Measurements from ENCODE around the gene ST3GAL5. TPM values are rescaled to one million over a fixed set of nuclear protein-coding genes. Genes with fewer than 3 reads are reported as not detected.

Gene ST3GAL5
- total and polyA plus RNA-seq, 2 donors (not counting 1 experiment from before 2014, with no cell fraction given): 42.6 to 94.3 TPM

- Histone ChIP-seq H3K36me3 (replicated peaks in 1 of 2; ENCODE audit: control extremely low read depth in 1 of 2, control insufficient read depth in 1 of 2, extremely low read depth in 1 of 2, insufficient read depth in 2 of 2, low read length in 1 of 2) (peaks cover 12 to 48% of the 10 kb centered on the region in 2 experiments), H3K9ac (ENCODE audit: low read length) (peak overlapping the region; percentile 32), H3K4me3 (ENCODE audit: control extremely low read depth in 1 of 5, extremely low read depth in 1 of 5, insufficient read depth in 1 of 5, low read depth in 2 of 5, low read length in 4 of 5) (peak overlapping the region in 1 of 5 experiments; percentile 17), H3K9me3 (ENCODE audit: control extremely low read depth in 1 of 3, control insufficient read depth in 2 of 3, insufficient read depth in 1 of 3, low read length in 2 of 3) (no peaks in the 10 kb centered on the region), H3K27ac (ENCODE audit: low read length in 2 of 2) (peak overlapping the region; percentile 78 to 92), H4K20me1 (ENCODE audit: control insufficient read depth, insufficient read depth, low read length, poor library complexity, severe bottlenecking) (no peaks in the 10 kb centered on the region), H3K4me1 (ENCODE audit: control insufficient read depth in 2 of 2, insufficient read depth in 2 of 2, low read length in 2 of 2) (peaks cover 33 to 37% of the 10 kb centered on the region in 2 donors), H3K27me3 (replicated peaks in 1 of 4; ENCODE audit: control extremely low read depth in 1 of 4, control insufficient read depth in 3 of 4, insufficient read depth in 4 of 4, low read length in 3 of 4) (no peaks in the 10 kb centered on the region), H3K4me2 (replicated peaks; ENCODE audit: low read depth, low read length, poor library complexity, severe bottlenecking) (peak overlapping the region; percentile 54), H2AFZ (ENCODE audit: insufficient read depth, low read depth, low read length, poor library complexity, severe bottlenecking) (no peak overlapping the region), H3K79me2 (ENCODE audit: control insufficient read depth, insufficient read depth, low read length) (peaks cover 45% of the 10 kb centered on the region)
- ChIA-PET POLR2A (interaction anchor here (0.7 to 1.5 kb wide), 3 partner anchors 26 to 219 kb away, joined by 3 to 6 read pairs (median 4); no protein-coding TSS in a partner anchor), CTCF (interaction anchor here (0.6 to 2.1 kb wide), 5 partner anchors 10 to 218 kb away, joined by 3 to 9 read pairs (median 3); no protein-coding TSS in a partner anchor)
- TF ChIP-seq, protein P1, sequence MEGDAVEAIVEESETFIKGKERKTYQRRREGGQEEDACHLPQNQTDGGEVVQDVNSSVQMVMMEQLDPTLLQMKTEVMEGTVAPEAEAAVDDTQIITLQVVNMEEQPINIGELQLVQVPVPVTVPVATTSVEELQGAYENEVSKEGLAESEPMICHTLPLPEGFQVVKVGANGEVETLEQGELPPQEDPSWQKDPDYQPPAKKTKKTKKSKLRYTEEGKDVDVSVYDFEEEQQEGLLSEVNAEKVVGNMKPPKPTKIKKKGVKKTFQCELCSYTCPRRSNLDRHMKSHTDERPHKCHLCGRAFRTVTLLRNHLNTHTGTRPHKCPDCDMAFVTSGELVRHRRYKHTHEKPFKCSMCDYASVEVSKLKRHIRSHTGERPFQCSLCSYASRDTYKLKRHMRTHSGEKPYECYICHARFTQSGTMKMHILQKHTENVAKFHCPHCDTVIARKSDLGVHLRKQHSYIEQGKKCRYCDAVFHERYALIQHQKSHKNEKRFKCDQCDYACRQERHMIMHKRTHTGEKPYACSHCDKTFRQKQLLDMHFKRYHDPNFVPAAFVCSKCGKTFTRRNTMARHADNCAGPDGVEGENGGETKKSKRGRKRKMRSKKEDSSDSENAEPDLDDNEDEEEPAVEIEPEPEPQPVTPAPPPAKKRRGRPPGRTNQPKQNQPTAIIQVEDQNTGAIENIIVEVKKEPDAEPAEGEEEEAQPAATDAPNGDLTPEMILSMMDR (IDR thresholded peaks at IDR 0.05): no peak
- TF ChIP-seq EZH2 (IDR thresholded peaks at IDR 0.05; ENCODE audit: borderline replicate concordance, insufficient read depth, low read depth, low read length, poor library complexity, severe bottlenecking): no peak
- no CpG with 5 or more reads among the region's 1 CpG for WGBS (ENCODE audit: insufficient coverage)
- peak overlapping the region; percentile 85 for H3K27ac Mint-ChIP-seq
- intact Hi-C loops (cut with micrococcal nuclease): loop anchor here (1.0 kb wide), 1 partner anchor 8 kb away; no protein-coding TSS in a partner anchor
- no peaks in the 10 kb centered on the region for H3K9me3 Mint-ChIP-seq (ENCODE audit: insufficient read depth)
- DNase-seq (peak; percentile 89), ATAC-seq (ENCODE audit: low read depth) (peak; percentile 53)
- H3K27me3 Mint-ChIP-seq: no peaks in the 10 kb centered on the region
- H3K4me3 Mint-ChIP-seq: peak overlapping the region; percentile 64
- peaks cover 71% of the 10 kb centered on the region for H3K4me1 Mint-ChIP-seq
Observed at GRCh38 chr2:85861180-85861579, 27.6 kb downstream of the ST3GAL5 start.

DNA sequence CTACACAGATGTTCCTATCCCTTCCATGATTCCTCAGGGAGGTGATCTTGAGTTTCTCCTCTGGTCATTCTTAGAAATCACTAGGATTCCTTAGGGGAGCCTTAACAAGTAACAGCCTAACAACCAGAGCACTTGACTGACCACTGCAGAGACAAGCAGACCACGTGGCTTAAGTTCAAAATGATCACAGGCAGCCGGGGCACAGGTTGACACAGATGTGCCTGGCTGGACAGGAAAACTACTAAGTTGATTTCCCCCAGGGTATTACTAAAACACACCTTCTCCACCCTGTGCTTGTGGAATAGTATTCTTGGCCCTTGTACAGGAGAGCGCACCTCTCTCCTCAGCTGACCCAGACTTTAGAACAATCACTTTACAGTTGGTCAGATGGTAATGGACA lies 29.9 kb downstream of the ST3GAL5 start:
- no peaks in the 10 kb centered on the region for H3K9me3 Mint-ChIP-seq (ENCODE audit: insufficient read depth)
- ATAC-seq (ENCODE audit: low read depth): no peak
- H3K4me3 ChIP-seq (ENCODE audit: control extremely low read depth in 1 of 5, extremely low read depth in 1 of 5, insufficient read depth in 1 of 5, low read depth in 2 of 5, low read length in 4 of 5): no peak overlapping the region
- DNase-seq: no peak
- H3K9me3 ChIP-seq (ENCODE audit: control extremely low read depth in 1 of 3, control insufficient read depth in 2 of 3, insufficient read depth in 1 of 3, low read length in 2 of 3): peaks cover 0 to 3% (median 3%) of the 10 kb centered on the region in 3 donors
- peaks cover 43 to 46% of the 10 kb centered on the region in 2 donors for H3K4me1 ChIP-seq (ENCODE audit: control insufficient read depth in 2 of 2, insufficient read depth in 2 of 2, low read length in 2 of 2)
- H3K4me1 Mint-ChIP-seq: peaks cover 74% of the 10 kb centered on the region
- intact Hi-C loops (cut with micrococcal nuclease): no loop called here
- H3K27me3 Mint-ChIP-seq: no peaks in the 10 kb centered on the region
- H3K79me2 ChIP-seq (ENCODE audit: control insufficient read depth, insufficient read depth, low read length): peaks cover 43% of the 10 kb centered on the region
- no peaks in the 10 kb centered on the region for H3K27me3 ChIP-seq (replicated peaks in 1 of 4; ENCODE audit: control extremely low read depth in 1 of 4, control insufficient read depth in 3 of 4, insufficient read depth in 4 of 4, low read length in 3 of 4)
- H3K4me3 Mint-ChIP-seq: no peak overlapping the region
- no peaks in the 10 kb centered on the region for H4K20me1 ChIP-seq (ENCODE audit: control insufficient read depth, insufficient read depth, low read length, poor library complexity, severe bottlenecking)
- 67% methylated on average over 1 of the region's 3 CpGs for WGBS (ENCODE audit: insufficient coverage)
- no peak overlapping the region for H3K9ac ChIP-seq (ENCODE audit: low read length)
- H3K36me3 ChIP-seq (replicated peaks in 1 of 2; ENCODE audit: control extremely low read depth in 1 of 2, control insufficient read depth in 1 of 2, extremely low read depth in 1 of 2, insufficient read depth in 2 of 2, low read length in 1 of 2): peaks cover 19 to 54% of the 10 kb centered on the region in 2 experiments
- no peak overlapping the region for H2AFZ ChIP-seq (ENCODE audit: insufficient read depth, low read depth, low read length, poor library complexity, severe bottlenecking)
- POLR2A ChIA-PET: interaction anchor here (0.6 kb wide), 1 partner anchor 79 kb away, joined by 9 read pairs; no protein-coding TSS in a partner anchor
- H3K27ac ChIP-seq (ENCODE audit: low read length in 2 of 2): no peak overlapping the region
- CTCF ChIA-PET: interaction anchor here (1.4 to 2.5 kb wide), 3 partner anchors 9 to 177 kb away, joined by 5 to 13 read pairs (median 9); partner anchors contain the start of gene ST3GAL5
- peak overlapping the region; percentile 28 for H3K27ac Mint-ChIP-seq
- no peak for TF ChIP-seq EZH2 (IDR thresholded peaks at IDR 0.05; ENCODE audit: borderline replicate concordance, insufficient read depth, low read depth, low read length, poor library complexity, severe bottlenecking)
- TF ChIP-seq, protein P1 (IDR thresholded peaks at IDR 0.05): no peak
- no peak overlapping the region for H3K4me2 ChIP-seq (replicated peaks; ENCODE audit: low read depth, low read length, poor library complexity, severe bottlenecking)

Measured in B cell (primary cell).